Tibial artery (tissue), 4 donors: ENCODE data around the gene CIAO2A.

Experiments used
- DNase-seq, 2 donors: peaks; one replicate each; pipeline ENCODE4 v3.0.0-alpha.2; 2019
- H3K27ac ChIP-seq, 2 donors: fragments of 200-600 bp; sonication (generic) in 1 of 2; 1 replicate in 1 of 2; 2 replicates in 1 of 2; pipeline ENCODE4 v1.5.1; 2018 to 2019; ENCODE audit warnings: mild to moderate bottlenecking in 1 of 2
- H3K27me3 ChIP-seq, 2 donors: fragments of 200-600 bp; sonication (generic) in 1 of 2; one replicate each; pipeline versions ENCODE4 v1.5.1 to v1.6.0; 2016 to 2019
- H3K36me3 ChIP-seq, 3 donors: fragments of 200-600 bp; sonication (generic) in 2 of 3; one replicate each; pipeline ENCODE4 v1.5.1; 2016 to 2019; ENCODE audit warnings: mild to moderate bottlenecking in 2 of 3
- H3K4me1 ChIP-seq, 4 donors: fragments of 200-600 bp; sonication (generic) in 2 of 4; 1 replicate in 3 of 4; 2 replicates in 1 of 4; pipeline ENCODE4 v1.5.1; 2016 to 2019
- H3K4me3 ChIP-seq, 2 donors: fragments of 200-600 bp; sonication (generic) in 1 of 2; 1 replicate in 1 of 2; 2 replicates in 1 of 2; pipeline ENCODE4 v1.5.1; 2018 to 2019; ENCODE audit warnings: mild to moderate bottlenecking in 2 of 2
- H3K9me3 ChIP-seq, 3 donors: fragments of 200-600 bp; sonication (generic) in 1 of 3; one replicate each; pipeline ENCODE4 v1.5.1; 2016 to 2019
- intact Hi-C: fragments of 100-400 bp; cut with DNase I; formaldehyde crosslinking; loops from one replicate; pipeline ENCODE4 v1.15.0; 2023; ENCODE audit warnings: low total_unique reads
- TF ChIP-seq, protein P1 (sequence below), 2 experiments: fragments of 200-600 bp in 1 of 2; fragments of 450-650 bp in 1 of 2; IDR thresholded peaks; one replicate each; pipeline ENCODE4 v1.5.1; 2017 to 2019; ENCODE audit warnings: antibody characterized with exemption in 2 of 2, mild to moderate bottlenecking in 1 of 2, moderate library complexity in 1 of 2

CIAO2A gene

DNA sequence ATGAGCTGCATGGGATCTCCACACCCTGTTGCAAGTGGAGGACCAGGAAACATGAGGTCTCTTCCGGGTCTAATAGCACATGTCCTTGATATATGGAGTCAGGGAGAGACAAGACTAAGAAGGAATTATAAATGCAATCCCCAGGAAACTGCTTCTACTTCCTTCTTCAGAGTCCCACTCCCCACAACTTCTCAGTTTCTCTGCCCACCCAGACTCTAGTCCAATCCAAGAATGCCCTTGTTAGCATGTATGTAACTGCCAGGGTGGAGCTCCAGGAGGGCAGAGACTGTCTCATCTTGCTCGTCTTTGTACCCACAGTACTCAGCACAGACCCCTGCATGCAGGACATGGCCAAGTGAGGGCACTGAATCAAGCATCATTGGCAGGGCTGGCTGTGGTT, 55.7 kb downstream of the CIAO2A start:
- TF ChIP-seq, protein P1, sequence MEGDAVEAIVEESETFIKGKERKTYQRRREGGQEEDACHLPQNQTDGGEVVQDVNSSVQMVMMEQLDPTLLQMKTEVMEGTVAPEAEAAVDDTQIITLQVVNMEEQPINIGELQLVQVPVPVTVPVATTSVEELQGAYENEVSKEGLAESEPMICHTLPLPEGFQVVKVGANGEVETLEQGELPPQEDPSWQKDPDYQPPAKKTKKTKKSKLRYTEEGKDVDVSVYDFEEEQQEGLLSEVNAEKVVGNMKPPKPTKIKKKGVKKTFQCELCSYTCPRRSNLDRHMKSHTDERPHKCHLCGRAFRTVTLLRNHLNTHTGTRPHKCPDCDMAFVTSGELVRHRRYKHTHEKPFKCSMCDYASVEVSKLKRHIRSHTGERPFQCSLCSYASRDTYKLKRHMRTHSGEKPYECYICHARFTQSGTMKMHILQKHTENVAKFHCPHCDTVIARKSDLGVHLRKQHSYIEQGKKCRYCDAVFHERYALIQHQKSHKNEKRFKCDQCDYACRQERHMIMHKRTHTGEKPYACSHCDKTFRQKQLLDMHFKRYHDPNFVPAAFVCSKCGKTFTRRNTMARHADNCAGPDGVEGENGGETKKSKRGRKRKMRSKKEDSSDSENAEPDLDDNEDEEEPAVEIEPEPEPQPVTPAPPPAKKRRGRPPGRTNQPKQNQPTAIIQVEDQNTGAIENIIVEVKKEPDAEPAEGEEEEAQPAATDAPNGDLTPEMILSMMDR (IDR thresholded peaks at IDR 0.05) = no peak
- Histone ChIP-seq H3K4me3 (no peak overlapping the region), H3K36me3 (peaks cover 0 to 31% (median 0%) of the 10 kb centered on the region in 3 donors), H3K27me3 (no peaks in the 10 kb centered on the region), H3K9me3 (no peaks in the 10 kb centered on the region), H3K27ac (no peak overlapping the region), H3K4me1 (no peaks in the 10 kb centered on the region)
- DNase-seq = no peak
- intact Hi-C loops = no loop called here

DNA sequence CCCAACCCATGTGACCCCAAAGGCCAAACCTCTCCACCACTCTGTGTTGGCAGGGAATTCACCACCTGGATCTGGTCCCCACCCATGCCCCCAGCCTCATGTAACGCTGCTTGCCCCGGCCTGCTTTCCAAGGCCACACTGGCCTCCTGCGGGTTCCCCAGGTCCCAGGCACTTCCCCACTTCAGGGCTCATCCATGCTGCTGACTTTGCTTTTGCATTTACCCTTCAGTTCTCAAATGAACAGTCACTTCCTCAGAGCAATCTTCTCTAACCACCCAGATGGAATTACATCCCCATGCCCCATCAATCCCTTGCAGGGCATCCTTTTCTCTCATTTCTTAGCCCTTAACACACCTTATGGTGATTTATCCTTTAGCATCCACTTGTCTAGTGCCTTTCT, 56.5 kb downstream of the CIAO2A start:
- TF ChIP-seq, protein P1 (IDR thresholded peaks at IDR 0.05) = no peak
- H3K36me3 ChIP-seq = peaks cover 0 to 31% (median 0%) of the 10 kb centered on the region in 3 donors
- H3K4me3 ChIP-seq = no peak overlapping the region
- DNase-seq = no peak
- H3K9me3 ChIP-seq = no peaks in the 10 kb centered on the region
- H3K4me1 ChIP-seq = no peaks in the 10 kb centered on the region
- intact Hi-C loops = no loop called here
- H3K27ac ChIP-seq = no peak overlapping the region
- no peaks in the 10 kb centered on the region for H3K27me3 ChIP-seq

DNA sequence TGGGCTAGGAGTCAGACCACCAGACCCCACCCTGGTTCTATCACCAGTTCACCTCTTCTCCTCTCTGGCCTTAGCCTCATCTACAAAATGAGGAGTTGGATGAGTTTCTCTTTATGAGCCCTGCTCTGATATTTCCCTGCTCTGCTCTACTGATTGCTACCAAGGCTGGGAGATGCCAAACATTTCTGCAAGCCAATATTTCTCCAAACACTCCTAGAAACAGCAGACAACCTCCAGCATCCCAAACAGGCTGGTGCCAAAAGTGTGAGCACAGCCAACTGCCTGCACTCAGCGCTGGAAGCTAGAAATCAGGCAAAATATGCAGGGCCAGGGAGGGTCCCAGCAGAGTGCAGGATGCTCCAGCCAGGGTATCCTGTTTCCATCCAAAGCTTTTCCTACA, 58.1 kb downstream of the CIAO2A start:
- no peak overlapping the region for H3K4me3 ChIP-seq
- H3K4me1 ChIP-seq = no peaks in the 10 kb centered on the region
- TF ChIP-seq, protein P1 (IDR thresholded peaks at IDR 0.05) = no peak
- H3K36me3 ChIP-seq = peaks cover 0 to 31% (median 0%) of the 10 kb centered on the region in 3 donors
- no peak for DNase-seq
- H3K27ac ChIP-seq = no peak overlapping the region
- intact Hi-C loops = no loop called here
- H3K9me3 ChIP-seq = no peaks in the 10 kb centered on the region
- H3K27me3 ChIP-seq = no peaks in the 10 kb centered on the region

DNA sequence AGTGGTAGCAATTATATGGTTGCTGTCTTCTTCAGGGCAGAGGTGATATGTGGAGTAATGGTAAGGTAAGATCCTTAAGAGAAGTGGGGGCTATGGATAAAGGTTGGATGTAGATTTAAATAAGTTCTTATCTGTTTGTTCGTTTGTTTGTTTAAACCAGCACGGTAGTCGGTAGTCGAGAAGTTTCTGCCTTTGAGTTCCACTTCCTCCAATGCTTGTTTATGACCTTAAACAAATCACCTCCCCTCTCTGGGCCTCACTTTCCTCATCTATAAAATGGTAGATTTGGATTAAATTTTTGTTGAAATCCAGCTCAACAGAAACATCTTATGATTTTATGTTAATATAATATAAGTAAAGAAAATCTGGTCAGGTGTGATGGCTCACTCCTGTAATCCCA, 59.1 kb downstream of the CIAO2A start:
- TF ChIP-seq, protein P1 (IDR thresholded peaks at IDR 0.05) = no peak
- Histone ChIP-seq H3K27ac (no peak overlapping the region), H3K4me1 (no peaks in the 10 kb centered on the region), H3K4me3 (no peak overlapping the region), H3K36me3 (peaks cover 0 to 29% (median 0%) of the 10 kb centered on the region in 3 donors), H3K9me3 (no peaks in the 10 kb centered on the region), H3K27me3 (no peaks in the 10 kb centered on the region)
- intact Hi-C loops = no loop called here
- no peak for DNase-seq

DNA sequence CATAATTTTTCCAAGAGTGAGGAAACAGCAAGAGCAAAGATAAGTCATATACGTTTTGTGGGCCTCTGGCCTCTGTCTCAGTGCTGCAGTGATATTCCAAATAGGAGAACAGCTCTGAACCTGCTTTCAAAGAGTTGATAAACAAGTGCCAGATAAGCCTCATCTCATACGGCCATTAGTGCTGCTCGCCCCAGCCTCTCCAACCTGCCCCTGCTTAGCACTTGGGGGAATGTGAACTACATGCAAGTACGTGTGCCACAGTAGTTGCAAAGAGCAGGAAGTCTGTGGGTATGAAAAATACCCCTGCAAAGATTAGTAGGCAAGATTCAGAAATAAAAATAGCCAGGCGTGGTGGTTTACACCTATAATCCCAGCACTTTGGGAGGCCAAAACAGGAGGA, 61.3 kb downstream of the CIAO2A start:
- Histone ChIP-seq H3K4me1 (no peaks in the 10 kb centered on the region), H3K27ac (no peak overlapping the region), H3K27me3 (no peaks in the 10 kb centered on the region), H3K36me3 (peaks cover 0 to 10% (median 0%) of the 10 kb centered on the region in 3 donors), H3K9me3 (no peaks in the 10 kb centered on the region), H3K4me3 (no peak overlapping the region)
- intact Hi-C loops = no loop called here
- TF ChIP-seq, protein P1 (IDR thresholded peaks at IDR 0.05) = no peak
- no peak for DNase-seq

DNA sequence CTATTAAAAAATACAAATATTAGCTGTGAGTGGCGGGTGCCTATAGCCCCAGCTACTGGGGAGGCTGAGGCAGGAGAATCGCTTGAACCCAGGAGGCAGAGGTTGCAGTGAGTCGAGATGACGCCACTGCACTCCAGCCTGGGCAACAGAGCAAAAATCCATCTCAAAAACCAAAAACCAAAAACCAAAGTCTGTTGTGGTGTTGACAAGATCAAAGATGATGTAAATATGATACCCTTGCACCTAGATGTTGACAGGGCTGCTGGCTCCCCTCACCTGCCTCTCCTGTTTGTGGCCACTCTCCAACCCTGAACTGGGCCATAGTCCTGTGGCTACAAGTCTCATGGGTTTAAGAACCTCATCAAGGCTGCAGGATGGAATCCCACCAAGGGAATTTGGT, 63.5 kb downstream of the CIAO2A start:
- H3K36me3 ChIP-seq = no peaks in the 10 kb centered on the region
- no peak for DNase-seq
- no peak overlapping the region for H3K4me3 ChIP-seq
- intact Hi-C loops = no loop called here
- H3K4me1 ChIP-seq = no peaks in the 10 kb centered on the region
- TF ChIP-seq, protein P1 (IDR thresholded peaks at IDR 0.05) = no peak
- no peak overlapping the region for H3K27ac ChIP-seq
- no peaks in the 10 kb centered on the region for H3K9me3 ChIP-seq
- H3K27me3 ChIP-seq = no peaks in the 10 kb centered on the region
